SK-N-MC (cell line): ENCODE data around the gene SLC7A8.
"Not testable (repeated sequence)": the region's sequence is repeated elsewhere in the genome, so short reads cannot be mapped to it uniquely, and the experiment has no call there.

ENCODE experiments used
- EZH2 ChIP-seq: fragments of 200-600 bp; sonication (generic); IDR thresholded peaks from one replicate; pipeline ENCODE4 v1.6.1; 2017; ENCODE audit warnings: antibody characterized with exemption
- FOXP2 ChIP-seq: optimal IDR thresholded peaks from 2 replicates; pipeline ENCODE3; 2011; ENCODE audit warnings: mild to moderate bottlenecking, moderate library complexity; ENCODE audit not compliant: insufficient read depth; ENCODE audit errors: extremely low read length, control extremely low read depth
- POLR2AphosphoS5 ChIP-seq: IDR thresholded peaks from 2 replicates; pipeline ENCODE4 v1.6.1; 2012; ENCODE audit warnings: mild to moderate bottlenecking, low read depth, low read length, borderline replicate concordance

GRCh38 chr14:23196487-23196886 lies 13.0 kb upstream of the SLC7A8 start:
- TF ChIP-seq EZH2, POLR2AphosphoS5, FOXP2: not testable (repeated sequence)
